ENCODE measurements around the gene IFI27L2. TPM values are rescaled to one million over a fixed set of nuclear protein-coding genes. Genes with fewer than 3 reads are reported as not detected.

Gene IFI27L2
- polyA plus RNA-seq, 3 donors: 14.8 to 31.7 (median 31.4) TPM

- no peak for DNase-seq
Observed at GRCh38 chr14:94109915-94110250, 19.5 kb downstream of the IFI27L2 start.

- no peak for DNase-seq
Observed at GRCh38 chr14:94104731-94105130, 24.7 kb downstream of the IFI27L2 start.

GRCh38 chr14:94103554-94104150, 25.8 kb downstream of the IFI27L2 start:
- no peak for DNase-seq

- no peak for DNase-seq
Observed at GRCh38 chr14:94102768-94103482, 26.5 kb downstream of the IFI27L2 start.

GRCh38 chr14:94101748-94102147, 27.7 kb downstream of the IFI27L2 start:
- DNase-seq: no peak

- DNase-seq: no peak
Observed at GRCh38 chr14:94100847-94101246, 28.6 kb downstream of the IFI27L2 start.

- DNase-seq: no peak
Observed at GRCh38 chr14:94099006-94099405, 30.4 kb downstream of the IFI27L2 start.

GRCh38 chr14:94098326-94098992, 30.9 kb downstream of the IFI27L2 start:
- no peak for DNase-seq

GRCh38 chr14:94097091-94097490, 32.3 kb downstream of the IFI27L2 start:
- no peak for DNase-seq

- DNase-seq: no peak
Observed at GRCh38 chr14:94093418-94093817, 36.0 kb downstream of the IFI27L2 start.

- DNase-seq: no peak
Observed at GRCh38 chr14:94089479-94089878, 39.9 kb downstream of the IFI27L2 start.

- DNase-seq: no peak
Observed at GRCh38 chr14:94088516-94088915, 40.9 kb downstream of the IFI27L2 start.

GRCh38 chr14:94087891-94088290, 41.5 kb downstream of the IFI27L2 start:
- DNase-seq: no peak

- no peak for DNase-seq
Observed at GRCh38 chr14:94081386-94081820, 48.0 kb downstream of the IFI27L2 start.

GRCh38 chr14:94080621-94081385, 48.6 kb downstream of the IFI27L2 start, which contains the start of the genes DDX24 and IFI27L1:
TSS of gene DDX24 (minus strand) at chr14:94081202. CDS start at chr14:94079742, 1,460 bp downstream.
TSS of gene IFI27L1 (plus strand) at chr14:94081310. CDS start at chr14:94096938, 15,628 bp downstream.
- DNase-seq: peak; percentile 93

GRCh38 chr14:94079891-94080620, 49.3 kb downstream of the IFI27L2 start:
- no peak for DNase-seq

- no peak for DNase-seq
Observed at GRCh38 chr14:94077823-94078222, 51.6 kb downstream of the IFI27L2 start.
